Embryonic facial prominence (tissue), 1 donor: Measurements from ENCODE around the gene RBL1.

Experiments used
- DNase-seq: peaks from one replicate; pipeline ENCODE4 v3.0.0-alpha.2; 2016; ENCODE audit errors: extremely low spot score

The RBL1 gene

GRCh38 chr20:36951198-36951978, 144.4 kb downstream of the RBL1 start, which contains the start of gene SAMHD1:
SAMHD1 (minus strand) TSS chr20:36951708; CDS start chr20:36951643, 65 bp downstream.
- peak; percentile 62 for DNase-seq

GRCh38 chr20:36950414-36951197, 145.2 kb downstream of the RBL1 start:
- DNase-seq: no peak
